ENCODE data around the gene GNB4.

- no peak for TF ChIP-seq POLR2A (IDR thresholded peaks at IDR 0.05)
- no peak for TF ChIP-seq CTCF (IDR thresholded peaks at IDR 0.05)
Observed at GRCh38 chr3:179453967-179454366, 2.7 kb upstream of the GNB4 start.
